Stimulated activated CD4-positive, alpha-beta T cell treated with anti-CD3 and anti-CD28 coated beads, Interleukin-4, amount 100 ng/mL, for 48 hours (primary cell): ENCODE results near the gene KNDC1.
"Not testable (repeated sequence)": the region's sequence is repeated elsewhere in the genome, so short reads cannot be mapped to it uniquely, and the experiment has no call there.

Experiments used
- DNase-seq, 2 donors: peaks; one replicate each; pipeline ENCODE4 v3.0.0-alpha.2; 2020; ENCODE audit warnings: low read depth in 2 of 2

The KNDC1 gene

DNA sequence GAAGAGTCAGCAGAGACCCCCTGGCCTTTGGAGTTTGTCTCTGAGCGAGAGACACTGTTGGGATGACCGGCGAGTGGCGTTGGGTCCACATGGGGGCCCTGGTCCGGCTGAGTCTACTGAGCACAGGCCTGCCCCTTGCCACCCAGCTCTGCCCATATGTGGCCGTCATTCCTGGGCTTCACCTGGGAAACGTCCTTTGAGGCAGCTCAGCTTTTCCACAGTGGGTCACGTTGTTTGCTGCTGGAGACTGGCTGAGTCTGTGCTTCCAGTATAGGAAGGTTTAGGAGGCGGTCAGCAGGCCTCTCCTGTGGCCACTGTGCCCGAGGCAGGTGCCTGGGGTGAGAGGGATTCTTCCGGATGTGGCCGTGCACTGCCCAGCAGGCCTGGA, 99.6 kb downstream of the KNDC1 start:
- DNase-seq: no peak

DNA sequence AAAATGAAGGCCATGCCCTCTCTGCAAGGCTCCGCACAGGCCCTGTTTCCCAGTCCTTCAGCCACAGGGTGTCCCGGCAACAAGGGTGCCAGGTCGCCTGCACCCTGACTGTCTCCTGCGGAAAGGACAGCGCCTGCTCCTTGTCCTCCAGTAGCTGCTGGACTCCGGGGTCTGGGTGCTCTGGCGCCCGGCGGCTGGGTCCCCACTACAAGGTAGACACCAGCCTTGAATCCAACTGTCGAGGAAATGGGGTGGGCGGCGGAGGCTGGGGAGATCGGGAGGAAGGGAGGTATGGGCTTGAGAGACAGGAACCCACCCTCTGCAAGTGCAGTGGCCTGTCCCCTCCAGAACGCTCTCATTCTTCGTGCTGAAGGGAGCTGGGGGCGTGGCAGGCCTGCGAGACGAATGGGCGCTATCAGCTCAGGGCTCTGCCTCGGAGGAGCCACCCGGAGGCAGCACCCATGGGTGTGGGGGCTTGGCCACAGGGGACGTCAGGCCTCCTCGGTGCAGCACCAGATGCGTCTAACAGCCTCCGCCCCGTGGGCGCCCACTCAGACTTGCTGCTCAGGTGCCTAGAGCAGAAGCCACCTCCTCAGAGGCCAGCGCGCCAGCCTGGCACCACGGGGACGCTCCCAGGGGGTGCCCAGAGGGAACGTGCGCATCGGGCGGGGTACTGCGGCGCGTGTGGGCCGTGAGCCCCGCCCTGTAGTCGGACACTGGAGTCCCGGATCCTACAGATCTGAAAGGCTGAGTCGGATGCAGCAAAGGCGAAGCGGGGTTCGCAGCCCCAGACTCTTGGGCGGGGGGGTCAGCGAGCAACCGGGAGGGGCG, 101.1 kb downstream of the KNDC1 start:
- DNase-seq: peak; percentile 57 to 65

DNA sequence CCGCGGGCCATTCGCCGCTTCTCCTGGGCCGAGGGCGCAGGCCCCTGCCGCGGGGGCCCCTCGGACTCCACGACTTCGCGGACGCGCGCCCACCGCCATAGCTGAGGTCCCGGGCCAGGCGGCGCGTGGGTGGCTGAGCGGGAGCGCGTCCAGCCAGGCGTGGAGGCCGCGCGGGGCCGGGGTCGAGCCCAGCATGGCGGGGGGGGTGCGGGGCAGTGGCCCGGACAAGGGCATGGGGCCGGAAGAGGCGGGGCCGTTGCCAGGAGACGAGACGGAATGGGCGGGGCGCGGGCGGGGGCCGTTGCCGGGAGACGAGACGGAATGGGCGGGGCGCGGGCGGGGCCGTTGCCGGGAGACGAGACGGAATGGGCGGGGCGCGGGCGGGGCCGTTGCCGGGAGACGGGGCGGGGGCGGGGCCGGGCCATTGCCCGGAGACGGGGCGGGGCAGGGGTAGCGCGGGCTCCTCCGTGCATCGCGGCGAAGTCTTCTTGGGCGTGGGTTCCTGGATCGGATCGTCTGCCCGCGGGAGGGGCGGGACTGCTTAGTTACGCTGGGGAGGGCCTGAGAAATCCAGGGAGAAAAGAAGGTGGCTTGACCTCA, 101.8 kb downstream of the KNDC1 start:
- DNase-seq: peak; percentile 78 to 85

DNA sequence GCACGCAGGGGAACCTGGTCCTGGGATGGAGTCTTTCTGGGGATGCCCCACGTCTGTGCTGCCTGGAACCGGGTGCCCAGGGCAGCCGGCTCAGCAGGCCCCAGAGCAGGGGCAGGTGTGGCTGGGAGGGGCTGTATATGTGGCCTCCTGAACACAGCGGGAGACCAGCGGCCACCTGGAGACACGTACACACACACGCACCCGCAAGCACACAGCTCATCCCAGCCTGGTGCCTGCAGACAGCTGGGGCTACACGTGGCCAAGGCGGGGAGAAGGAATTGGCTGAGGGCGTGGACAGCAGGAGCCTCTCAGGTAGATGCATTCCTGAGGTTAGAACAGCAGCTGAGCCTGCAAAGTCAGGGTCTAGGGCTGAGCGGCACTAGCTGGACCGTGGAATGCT, 102.7 kb downstream of the KNDC1 start:
- no peak for DNase-seq

DNA sequence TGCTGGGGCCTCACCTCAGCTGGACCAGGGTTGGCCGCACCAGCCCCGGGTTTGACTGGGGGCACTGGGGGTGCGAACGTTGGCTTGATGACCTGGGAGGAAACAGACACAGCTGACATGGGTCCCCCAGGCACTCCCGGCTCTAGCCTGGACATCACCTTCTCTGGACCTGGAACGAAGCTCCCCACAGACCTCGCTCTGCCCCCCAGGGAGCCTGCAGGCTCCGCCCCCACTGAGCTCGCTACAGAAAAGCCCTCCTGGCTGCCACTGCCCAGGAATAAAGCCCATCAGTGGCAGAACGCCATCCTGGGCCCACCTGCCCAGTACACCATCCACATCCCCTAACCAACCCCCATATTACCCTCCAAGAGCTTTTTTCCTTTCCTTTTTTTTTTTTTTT, 103.7 kb downstream of the KNDC1 start:
- DNase-seq: no peak

DNA sequence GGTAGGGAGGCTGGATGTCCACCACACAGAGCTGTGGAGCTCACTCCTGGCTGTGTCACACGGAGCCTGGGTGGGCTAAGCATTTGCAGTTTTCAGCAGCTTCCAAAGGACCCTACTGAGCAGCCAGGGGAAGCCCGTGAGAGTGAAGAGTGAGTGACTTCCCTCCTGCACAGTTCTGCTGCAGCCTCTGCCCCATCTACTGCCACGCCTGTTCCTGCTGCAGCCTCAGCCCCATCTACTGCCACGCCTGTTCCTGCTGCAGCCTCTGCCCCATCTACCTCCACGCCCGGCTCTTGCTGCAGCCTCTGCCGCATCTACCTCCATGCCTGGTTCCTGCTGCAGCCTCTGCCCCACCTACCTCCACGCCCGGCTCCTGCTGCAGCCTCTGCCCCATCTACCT, 104.4 kb downstream of the KNDC1 start:
- DNase-seq: no peak

DNA sequence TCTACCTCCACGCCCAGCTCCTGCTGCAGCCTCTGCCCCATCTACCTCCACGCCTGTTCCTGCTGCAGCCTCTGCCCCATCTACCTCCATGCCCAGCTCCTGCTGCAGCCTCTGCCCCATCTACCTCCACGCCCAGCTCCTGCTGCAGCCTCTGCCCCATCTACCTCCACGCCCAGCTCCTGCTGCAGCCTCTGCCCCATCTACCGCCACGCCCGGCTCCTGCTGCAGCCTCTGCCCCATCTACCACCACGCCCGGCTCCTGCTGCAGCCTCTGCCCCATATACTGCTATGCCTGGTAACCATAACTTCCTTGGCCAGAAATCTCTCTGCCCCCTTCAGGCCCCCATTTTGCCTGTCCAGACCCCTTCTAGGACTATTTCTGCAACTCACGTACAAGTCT, 105.0 kb downstream of the KNDC1 start:
- DNase-seq: not testable (repeated sequence)

DNA sequence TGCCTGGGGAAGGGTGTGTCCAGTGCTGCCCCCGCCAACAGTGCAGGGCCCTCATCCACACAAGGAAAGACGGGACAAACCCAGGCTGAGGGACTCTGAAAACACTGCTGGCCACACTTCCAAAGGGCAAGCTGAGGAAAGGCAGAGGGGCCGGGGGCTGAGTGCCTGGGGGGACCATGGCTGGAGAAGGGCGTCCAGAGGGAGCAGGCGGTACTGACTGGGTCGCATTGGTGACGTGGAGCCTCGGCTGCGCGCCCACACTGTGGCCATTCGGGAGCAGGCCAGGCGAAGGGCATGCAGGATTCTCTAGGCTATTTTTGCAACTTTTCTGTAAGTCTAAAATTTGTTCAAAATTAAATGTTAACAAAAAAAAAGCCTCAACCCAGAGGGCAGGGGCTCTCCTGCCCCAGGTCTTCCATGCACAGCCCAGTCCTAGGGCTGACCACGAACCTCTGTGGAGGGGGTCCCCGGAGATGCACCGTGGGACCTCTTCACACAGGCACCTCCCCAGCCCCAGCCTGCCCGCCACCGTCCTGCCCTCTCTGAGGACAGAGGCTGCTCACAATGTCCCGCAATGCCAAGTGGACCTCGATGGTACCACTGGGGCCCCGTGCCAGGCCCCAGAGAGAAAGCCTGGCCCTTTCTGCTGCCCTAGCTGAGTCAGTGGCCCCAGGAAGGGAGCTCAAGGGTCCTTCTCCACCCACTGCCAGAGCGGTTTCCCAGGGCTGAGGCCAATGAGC, 106.2 kb downstream of the KNDC1 start:
- DNase-seq: no peak

DNA sequence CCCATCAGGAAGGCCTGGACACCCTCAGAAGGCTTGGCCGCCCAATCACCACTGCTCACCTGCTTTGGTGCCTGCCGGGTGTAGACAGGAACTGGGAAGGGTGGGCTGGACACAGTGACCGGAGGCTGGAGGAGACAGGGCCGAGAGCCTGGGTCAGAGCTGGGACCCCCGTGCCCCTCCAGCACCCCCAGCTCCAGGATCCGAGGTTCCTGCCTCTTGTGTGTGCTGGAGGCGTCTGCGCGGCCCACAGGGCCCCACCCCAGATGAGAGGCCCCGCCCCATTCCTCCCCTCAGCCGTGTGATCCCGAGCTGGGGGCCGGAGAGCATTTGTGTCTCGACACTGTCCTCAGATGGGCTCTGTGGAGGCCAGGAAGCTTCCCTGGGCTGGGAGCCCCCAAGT, 107.3 kb downstream of the KNDC1 start:
- no peak for DNase-seq

DNA sequence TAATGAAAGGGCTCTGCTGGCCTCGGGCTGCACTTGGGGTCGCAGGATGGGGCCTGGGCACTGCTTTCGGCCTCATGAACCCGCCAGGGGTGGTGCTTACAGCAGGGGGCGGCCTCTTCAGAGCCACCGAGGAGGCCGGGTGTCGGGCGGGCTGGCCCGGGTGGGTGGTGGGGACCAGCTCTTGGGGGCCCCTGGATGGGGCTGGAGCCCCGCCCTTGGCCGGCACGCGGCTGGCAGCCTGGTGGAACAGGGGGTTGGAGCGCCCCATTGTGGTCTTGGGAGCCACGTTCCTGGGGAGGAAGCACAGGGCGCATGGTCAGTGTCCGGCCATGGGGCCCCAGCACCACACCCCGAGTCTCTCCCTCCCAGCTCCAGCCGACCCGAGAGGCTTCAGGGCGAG, 107.8 kb downstream of the KNDC1 start:
- no peak for DNase-seq

DNA sequence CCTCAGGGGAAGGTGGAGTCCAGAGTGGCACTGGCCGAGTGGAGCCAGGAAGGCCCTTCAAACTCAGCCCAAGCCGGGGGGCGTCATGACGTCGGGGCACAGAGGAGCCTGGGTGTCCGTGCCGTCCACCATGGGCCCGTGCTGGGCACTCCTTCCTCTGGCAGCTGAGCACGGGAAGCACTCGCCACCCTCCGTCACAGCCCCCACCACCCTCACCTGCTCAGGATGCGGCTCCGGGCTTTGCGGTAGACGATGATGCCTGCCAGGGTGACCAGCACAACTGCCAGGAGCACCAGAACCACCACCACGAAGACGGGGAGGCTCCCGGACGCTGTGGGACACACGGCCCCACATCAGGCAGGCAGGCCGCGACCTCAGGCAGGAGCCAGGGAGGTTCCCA, 108.5 kb downstream of the KNDC1 start:
- DNase-seq: no peak

DNA sequence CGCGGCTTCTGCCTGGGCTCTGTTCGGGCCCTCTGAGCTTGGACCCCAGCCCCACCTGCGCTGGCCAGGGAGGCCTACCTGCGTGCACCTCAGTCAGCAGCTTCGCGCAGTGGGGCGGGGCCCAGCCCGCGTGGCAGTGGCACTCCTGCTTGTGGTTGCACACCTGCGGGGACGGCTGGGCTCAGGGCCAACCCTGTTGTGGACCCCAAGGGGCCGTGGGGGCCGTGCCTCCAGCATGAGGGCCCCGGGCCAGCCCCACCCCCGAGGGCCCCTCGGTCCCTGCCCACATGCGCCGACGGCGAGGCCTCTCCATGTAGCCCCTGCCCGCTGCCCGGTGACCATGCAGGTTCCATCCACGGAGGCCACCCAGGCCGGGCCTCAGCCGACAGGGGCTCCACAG, 109.3 kb downstream of the KNDC1 start:
- no peak for DNase-seq

DNA sequence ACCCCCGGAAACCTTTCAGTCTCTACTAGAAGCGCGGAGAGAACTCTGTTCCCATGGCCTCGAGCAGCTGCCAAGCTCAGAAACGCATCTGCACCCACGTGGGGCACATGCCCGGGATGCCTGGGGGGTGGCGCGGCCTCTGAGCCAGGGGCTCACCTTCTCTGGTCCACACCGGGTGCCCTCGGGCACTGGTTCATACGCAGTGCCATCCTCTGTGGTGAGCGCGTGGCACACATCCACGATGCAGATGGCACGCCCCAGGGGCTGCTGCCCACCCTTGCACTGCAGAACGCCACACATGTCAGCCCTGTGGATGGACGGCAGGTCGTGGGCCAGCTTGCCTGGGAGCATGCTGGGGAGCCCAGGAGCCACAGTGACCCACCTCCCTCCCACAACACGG, 110.2 kb downstream of the KNDC1 start:
- DNase-seq: no peak

DNA sequence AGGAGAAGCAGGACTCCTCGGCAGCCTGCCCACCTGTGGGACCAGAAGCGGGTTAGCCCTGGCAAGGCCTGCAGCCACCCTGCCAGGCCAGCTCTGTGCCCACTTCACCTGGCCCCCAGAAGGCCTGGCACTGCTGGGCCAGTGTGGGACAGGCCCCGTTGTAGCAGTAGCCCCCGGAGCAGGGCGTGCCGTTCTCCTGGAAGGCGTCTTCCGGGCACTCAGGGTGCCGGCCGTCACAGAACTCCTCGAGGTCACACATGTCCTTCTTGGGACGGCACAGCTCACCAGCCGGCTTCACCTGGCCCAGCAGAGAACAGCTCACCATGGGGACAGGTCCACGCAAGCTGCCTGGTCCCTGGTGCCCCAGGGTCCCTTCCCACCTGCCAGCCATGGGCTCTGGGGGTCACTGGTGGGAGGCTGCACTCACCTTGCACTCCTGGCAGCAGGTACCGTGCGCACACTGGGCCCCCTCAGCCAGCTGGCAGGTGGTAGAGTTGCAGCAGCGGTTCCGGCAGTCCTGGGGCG, 110.8 kb downstream of the KNDC1 start:
- no peak for DNase-seq

DNA sequence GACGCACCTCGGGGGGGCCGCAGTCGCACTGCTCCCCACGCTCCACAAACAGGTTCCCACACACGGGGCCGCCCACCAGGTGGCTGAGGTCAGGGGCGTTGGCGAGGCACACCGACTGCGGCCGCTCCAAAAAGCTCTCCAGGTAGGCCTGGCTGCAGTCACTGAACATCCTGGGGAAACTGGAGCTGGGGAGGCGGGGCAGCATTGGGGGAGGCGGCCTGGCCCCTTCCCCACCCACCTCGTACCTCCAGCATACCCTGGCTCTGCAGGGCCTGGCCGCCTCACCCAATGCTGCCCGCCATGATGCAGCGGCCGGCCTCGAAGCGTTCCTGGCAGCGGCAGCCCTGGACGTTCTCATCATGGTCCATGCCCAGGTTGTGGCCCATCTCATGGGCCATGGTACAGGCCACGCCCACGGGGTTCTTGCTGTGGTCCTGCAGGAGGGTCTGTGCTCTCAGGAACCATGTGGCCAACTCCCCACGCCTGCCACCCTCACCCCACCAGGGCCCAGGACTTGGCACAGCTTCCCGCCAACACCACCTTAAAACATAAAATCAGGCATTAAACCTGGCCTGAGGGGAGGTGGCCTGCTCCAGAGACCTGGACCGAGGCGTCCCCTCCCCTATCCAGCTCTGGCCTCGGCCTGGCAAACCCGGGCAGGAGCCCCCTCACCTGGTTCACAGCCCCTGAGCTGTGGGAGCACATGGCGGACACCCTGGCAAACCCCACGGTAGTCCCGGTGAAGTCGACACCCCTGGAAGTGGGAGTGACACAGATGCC, 111.7 kb downstream of the KNDC1 start:
- no peak for DNase-seq

DNA sequence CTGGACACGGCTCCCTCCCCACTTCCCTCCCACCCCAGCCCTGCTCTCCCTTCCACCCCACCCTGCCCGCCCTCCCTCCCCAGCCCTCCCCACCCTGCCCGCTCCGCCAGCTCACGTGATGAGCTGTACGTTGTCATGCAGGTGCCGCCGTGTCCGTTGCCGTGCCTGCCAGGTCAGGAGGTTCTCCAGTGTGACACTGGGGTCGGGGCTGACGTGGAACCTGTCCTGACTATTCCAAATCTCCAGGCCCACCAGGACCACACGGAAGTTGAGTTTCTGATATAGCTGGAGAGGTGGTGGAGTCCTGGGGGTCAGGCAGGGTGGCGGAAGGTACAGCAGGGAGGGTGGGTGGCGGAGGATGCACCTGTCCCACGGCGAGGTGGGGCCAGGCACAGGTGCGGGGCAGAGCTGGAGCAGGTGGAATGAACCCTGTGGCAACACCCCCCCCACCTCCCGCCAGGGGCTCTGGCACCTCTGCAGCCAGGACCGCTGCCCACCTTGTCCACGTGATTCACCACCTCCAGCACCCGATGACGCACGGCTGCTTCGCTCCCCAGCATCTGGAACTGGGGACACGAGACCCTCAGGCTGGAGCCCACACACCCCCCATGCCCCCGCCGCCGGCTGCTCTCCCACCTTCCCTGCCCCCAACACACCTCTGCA, 112.4 kb downstream of the KNDC1 start:
- no peak for DNase-seq

DNA sequence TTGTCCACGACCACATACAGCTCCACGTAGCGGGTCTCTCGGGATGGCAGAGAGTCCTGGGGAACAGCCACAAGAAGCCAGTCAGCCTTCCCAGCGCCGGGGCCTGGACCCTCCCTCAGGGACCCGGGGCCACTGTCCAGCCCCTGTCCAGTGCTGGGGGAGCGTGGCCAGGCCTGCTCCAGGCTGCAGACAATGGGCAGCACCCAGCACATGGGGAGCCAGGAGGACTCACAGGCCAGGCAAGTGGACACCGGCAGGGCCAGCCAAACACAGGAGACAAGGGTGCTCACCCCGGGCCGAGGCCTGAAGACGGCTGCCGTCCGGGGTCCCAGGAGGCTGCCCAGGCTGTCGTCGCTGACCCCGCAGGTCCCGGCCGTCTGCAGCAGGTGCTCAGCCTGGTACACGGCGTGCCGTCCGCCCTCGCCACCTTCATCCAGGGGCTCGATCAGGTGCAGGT, 113.0 kb downstream of the KNDC1 start:
- no peak for DNase-seq

DNA sequence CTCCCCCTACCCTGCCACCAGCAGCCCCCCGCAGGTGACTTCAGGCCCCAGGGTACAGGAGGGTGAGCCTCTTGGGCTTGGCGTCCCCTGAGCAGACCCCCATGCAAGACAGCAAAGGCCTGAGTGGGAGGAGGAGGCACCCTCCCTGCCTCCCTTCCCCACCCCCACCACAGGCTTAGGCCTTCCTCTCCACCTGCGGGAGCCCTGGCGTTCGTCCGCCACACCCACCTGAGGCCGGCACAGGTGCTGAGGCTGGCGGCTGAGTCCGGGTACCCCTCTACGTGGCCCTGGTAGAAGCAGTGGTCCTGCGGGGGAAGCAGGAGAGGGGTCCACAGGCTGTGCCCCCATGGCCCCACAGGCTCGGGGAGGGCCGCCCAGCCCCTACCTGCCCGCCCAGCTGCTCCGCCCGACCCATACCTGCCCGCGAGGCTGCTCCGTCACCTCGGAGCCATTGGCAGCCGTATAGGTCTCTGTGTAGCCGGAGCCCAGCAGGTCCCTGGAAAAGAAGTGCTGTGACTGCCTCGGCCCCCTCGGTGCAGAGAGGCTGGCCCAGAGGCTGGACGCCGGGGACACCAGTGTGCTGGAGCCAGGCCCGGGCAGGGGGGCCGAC, 113.6 kb downstream of the KNDC1 start:
- no peak for DNase-seq

DNA sequence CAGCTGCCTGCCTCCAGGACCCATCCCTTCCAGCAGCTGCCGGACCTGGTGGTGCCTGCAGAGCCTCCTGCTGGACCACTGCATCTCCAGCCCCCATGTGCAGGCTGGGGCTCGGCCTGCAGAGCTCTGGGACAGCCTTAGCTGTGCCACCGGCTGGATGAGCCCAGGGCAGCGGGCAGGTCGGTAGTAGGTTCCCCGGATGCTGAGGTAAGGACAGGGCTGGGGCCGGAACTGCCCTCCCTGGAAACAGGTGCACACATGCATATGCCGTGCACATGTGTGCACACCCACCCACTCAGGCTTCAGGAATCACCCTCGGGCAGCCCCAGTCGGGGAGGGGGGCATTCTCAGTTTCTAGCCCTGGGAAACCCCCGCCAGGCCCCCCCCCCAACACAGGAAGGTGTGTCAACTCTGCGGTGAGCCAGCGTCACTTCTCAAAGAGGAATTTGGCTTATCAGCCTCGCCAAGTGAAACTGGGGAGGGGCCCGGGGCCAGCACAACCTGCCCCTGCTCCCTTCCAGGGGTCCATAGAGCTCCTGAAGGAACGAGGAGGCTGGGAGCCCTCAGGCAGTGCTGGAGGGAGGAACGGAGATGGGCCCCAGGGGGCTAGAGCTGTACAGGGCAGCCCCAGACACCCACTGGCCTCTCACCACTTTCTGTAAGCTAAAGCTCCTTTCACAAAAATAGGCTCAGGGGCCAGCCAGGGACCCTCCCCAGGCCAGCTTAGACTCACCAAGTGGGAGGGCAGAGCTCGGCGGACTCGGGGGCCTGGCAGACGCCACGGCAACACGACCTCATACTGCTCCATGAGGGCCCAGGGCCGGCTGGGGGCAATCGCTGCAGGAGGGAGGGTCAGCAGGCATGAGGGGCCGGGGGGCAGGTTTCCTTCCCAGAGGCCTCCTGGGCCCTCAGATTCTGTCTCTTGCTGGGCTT, 115.0 kb downstream of the KNDC1 start:
- peak; percentile 66 to 81 for DNase-seq

DNA sequence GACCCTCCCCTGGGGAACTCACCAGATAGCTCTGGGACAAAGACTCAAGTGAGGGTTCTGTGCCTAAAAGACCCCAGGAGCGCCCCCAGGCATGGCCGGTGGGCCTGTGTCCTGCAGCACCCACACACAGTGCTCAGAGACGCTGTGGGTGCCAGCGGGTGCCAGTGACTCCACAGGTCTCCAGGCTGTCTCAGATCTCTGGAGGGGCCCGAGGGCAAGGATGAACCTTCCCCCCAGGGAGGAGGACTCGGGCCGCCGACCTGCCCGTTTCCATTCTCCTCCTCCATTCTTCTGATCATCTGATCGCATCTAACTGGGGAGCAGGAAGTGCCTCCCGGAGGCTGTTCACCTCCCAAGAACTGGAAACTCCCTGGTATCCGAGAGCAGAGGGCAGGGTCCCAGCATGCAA, 115.7 kb downstream of the KNDC1 start:
- peak in 1 of 2 donors; percentile 36 for DNase-seq
